ENCODE data around the gene ERP44.

The ERP44 gene

GRCh38 chr9:100058699-100059579 lies 39.9 kb downstream of the ERP44 start:
- H3K4me3 ChIP-seq (ENCODE audit: low read length): peak overlapping the region; percentile 25
- H3K9me2 ChIP-seq (replicated peaks; ENCODE audit: insufficient read depth, low read length): no peaks in the 10 kb centered on the region
- no peaks in the 10 kb centered on the region for H3K9me3 ChIP-seq (replicated peaks; ENCODE audit: insufficient read depth, low read length)
- H3K27ac ChIP-seq (ENCODE audit: low read length): peak overlapping the region; percentile 95
- H2AFZ ChIP-seq (ENCODE audit: low read length): no peak overlapping the region
- no peaks in the 10 kb centered on the region for H3K36me3 ChIP-seq (replicated peaks; ENCODE audit: insufficient read depth, low read length)
- peak overlapping the region; percentile 52 for H3K9ac ChIP-seq (ENCODE audit: low read length)
- H3K4me1 ChIP-seq (ENCODE audit: low read length): peaks cover 40% of the 10 kb centered on the region
- H3K4me2 ChIP-seq (ENCODE audit: low read depth, low read length): peak overlapping the region; percentile 67
- no peaks in the 10 kb centered on the region for H3K27me3 ChIP-seq (replicated peaks; ENCODE audit: insufficient read depth, low read length)
- TF ChIP-seq EZH2phosphoT487 (IDR thresholded peaks at IDR 0.05; ENCODE audit: low read length) (no peak), EZH2 (optimal IDR thresholded peaks at IDR 0.05; ENCODE audit: low read depth, low read length) (no peak), CTCF (IDR thresholded peaks at IDR 0.05; ENCODE audit: low read length) (no peak)
- H3F3A ChIP-seq (ENCODE audit: insufficient read depth, low read length): peaks cover 25% of the 10 kb centered on the region
- DNase-seq: peak; percentile 77
- H3K79me2 ChIP-seq (ENCODE audit: low read length): peaks cover 60% of the 10 kb centered on the region
- H4K20me1 ChIP-seq (ENCODE audit: insufficient read depth, low read length): no peaks in the 10 kb centered on the region

GRCh38 chr9:100057624-100058023 lies 41.2 kb downstream of the ERP44 start:
- Histone ChIP-seq H4K20me1 (ENCODE audit: insufficient read depth, low read length) (no peaks in the 10 kb centered on the region), H3K4me3 (ENCODE audit: low read length) (no peak overlapping the region), H3K9me2 (replicated peaks; ENCODE audit: insufficient read depth, low read length) (no peaks in the 10 kb centered on the region), H3K4me1 (ENCODE audit: low read length) (peaks cover 40% of the 10 kb centered on the region), H2AFZ (ENCODE audit: low read length) (no peak overlapping the region), H3K27me3 (replicated peaks; ENCODE audit: insufficient read depth, low read length) (no peaks in the 10 kb centered on the region), H3K79me2 (ENCODE audit: low read length) (peaks cover 54% of the 10 kb centered on the region), H3K9ac (ENCODE audit: low read length) (no peak overlapping the region), H3K27ac (ENCODE audit: low read length) (peak overlapping the region; percentile 95; the same call in 1 of the 2 replicates), H3K4me2 (ENCODE audit: low read depth, low read length) (peak overlapping the region; percentile 67; the same call in 1 of the 2 replicates), H3K36me3 (replicated peaks; ENCODE audit: insufficient read depth, low read length) (no peaks in the 10 kb centered on the region), H3F3A (ENCODE audit: insufficient read depth, low read length) (peaks cover 25% of the 10 kb centered on the region), H3K9me3 (replicated peaks; ENCODE audit: insufficient read depth, low read length) (no peaks in the 10 kb centered on the region)
- DNase-seq: no peak
- TF ChIP-seq EZH2 (optimal IDR thresholded peaks at IDR 0.05; ENCODE audit: low read depth, low read length): no peak
- TF ChIP-seq CTCF (IDR thresholded peaks at IDR 0.05; ENCODE audit: low read length): no peak
- TF ChIP-seq EZH2phosphoT487 (IDR thresholded peaks at IDR 0.05; ENCODE audit: low read length): no peak

- Histone ChIP-seq H3K4me1 (ENCODE audit: low read length) (peaks cover 40% of the 10 kb centered on the region), H4K20me1 (ENCODE audit: insufficient read depth, low read length) (no peaks in the 10 kb centered on the region), H2AFZ (ENCODE audit: low read length) (no peak overlapping the region), H3F3A (ENCODE audit: insufficient read depth, low read length) (peaks cover 25% of the 10 kb centered on the region), H3K36me3 (replicated peaks; ENCODE audit: insufficient read depth, low read length) (no peaks in the 10 kb centered on the region), H3K79me2 (ENCODE audit: low read length) (peaks cover 44% of the 10 kb centered on the region), H3K4me2 (ENCODE audit: low read depth, low read length) (no peak overlapping the region), H3K9ac (ENCODE audit: low read length) (no peak overlapping the region), H3K9me3 (replicated peaks; ENCODE audit: insufficient read depth, low read length) (no peaks in the 10 kb centered on the region), H3K27me3 (replicated peaks; ENCODE audit: insufficient read depth, low read length) (no peaks in the 10 kb centered on the region), H3K27ac (ENCODE audit: low read length) (no peak overlapping the region), H3K9me2 (replicated peaks; ENCODE audit: insufficient read depth, low read length) (no peaks in the 10 kb centered on the region), H3K4me3 (ENCODE audit: low read length) (no peak overlapping the region)
- TF ChIP-seq EZH2phosphoT487 (IDR thresholded peaks at IDR 0.05; ENCODE audit: low read length) (no peak), EZH2 (optimal IDR thresholded peaks at IDR 0.05; ENCODE audit: low read depth, low read length) (no peak), CTCF (IDR thresholded peaks at IDR 0.05; ENCODE audit: low read length) (no peak)
- DNase-seq: no peak
Observed at GRCh38 chr9:100056561-100056960, 42.2 kb downstream of the ERP44 start.
